Hepatocyte (in vitro differentiated cells): Measurements from ENCODE around the gene XG.
"Not testable (repeated sequence)": the region's sequence is repeated elsewhere in the genome, so short reads cannot be mapped to it uniquely, and the experiment has no call there.

Experiments
- EZH2 ChIP-seq: fragments of 200-600 bp; sonication (generic); IDR thresholded peaks from 2 replicates; pipeline ENCODE4 v1.6.1; 2016; ENCODE audit warnings: antibody characterized with exemption, mild to moderate bottlenecking, borderline replicate concordance
- EZH2phosphoT487 ChIP-seq: fragments of 200-600 bp; sonication (generic); IDR thresholded peaks from one replicate; pipeline ENCODE4 v1.6.1; 2018; ENCODE audit warnings: antibody characterized with exemption, mild to moderate bottlenecking, low read depth, moderate library complexity; ENCODE audit not compliant: unreplicated experiment, severe bottlenecking
- TF ChIP-seq, protein P1 (sequence below): fragments of 200-600 bp; sonication (generic); IDR thresholded peaks from 2 replicates; pipeline ENCODE4 v1.5.1; 2016; ENCODE audit warnings: antibody characterized with exemption, mild to moderate bottlenecking; ENCODE audit not compliant: poor library complexity

DNA sequence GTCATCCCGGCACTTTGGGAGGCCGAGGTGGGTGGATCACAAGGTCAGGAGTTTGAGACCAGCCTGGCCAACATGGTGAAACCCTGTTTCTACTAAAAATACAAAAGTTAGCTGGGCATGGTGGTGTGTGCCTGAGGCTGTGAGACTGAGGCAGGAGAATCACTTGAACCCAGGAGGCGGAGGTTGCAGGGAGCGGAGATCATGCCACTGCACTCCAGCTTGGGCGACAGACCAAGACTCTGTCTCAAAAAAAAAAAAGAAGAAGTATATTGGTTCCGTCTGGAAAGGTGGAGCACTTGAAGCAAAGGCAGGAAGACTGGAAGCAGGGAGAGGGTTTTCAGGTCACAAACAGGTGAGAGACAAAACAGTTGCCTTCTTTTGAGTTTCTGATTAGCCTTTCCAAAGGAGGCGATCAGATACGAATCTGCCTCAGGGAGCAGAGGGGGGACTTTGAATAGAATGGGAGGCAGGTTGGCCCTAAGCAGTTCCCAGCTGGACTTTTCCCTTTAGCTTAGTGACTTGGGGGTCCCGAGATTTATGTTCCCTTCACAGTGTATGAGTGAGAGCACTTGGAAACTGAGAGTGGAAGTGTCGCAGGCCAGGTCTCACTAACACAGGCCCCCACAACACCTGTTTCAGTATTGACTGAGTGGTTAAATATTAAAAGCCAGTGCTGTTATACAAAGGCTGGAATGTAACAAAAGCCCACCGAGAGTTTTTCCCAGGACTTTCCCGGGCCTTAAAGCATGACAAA is 28.8 kb downstream of the XG start:
- TF ChIP-seq, protein P1, sequence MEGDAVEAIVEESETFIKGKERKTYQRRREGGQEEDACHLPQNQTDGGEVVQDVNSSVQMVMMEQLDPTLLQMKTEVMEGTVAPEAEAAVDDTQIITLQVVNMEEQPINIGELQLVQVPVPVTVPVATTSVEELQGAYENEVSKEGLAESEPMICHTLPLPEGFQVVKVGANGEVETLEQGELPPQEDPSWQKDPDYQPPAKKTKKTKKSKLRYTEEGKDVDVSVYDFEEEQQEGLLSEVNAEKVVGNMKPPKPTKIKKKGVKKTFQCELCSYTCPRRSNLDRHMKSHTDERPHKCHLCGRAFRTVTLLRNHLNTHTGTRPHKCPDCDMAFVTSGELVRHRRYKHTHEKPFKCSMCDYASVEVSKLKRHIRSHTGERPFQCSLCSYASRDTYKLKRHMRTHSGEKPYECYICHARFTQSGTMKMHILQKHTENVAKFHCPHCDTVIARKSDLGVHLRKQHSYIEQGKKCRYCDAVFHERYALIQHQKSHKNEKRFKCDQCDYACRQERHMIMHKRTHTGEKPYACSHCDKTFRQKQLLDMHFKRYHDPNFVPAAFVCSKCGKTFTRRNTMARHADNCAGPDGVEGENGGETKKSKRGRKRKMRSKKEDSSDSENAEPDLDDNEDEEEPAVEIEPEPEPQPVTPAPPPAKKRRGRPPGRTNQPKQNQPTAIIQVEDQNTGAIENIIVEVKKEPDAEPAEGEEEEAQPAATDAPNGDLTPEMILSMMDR, result not testable (repeated sequence)
- TF ChIP-seq EZH2phosphoT487, EZH2: not testable (repeated sequence)
